WTC11 (cell line): ENCODE results near the gene AGAP1.
A peak's percentile ranks its signal among the peaks of the same experiment; 100 is the strongest.

Experiments used
- CBFB ChIP-seq: sonication (generic); formaldehyde crosslinking; IDR thresholded peaks from 2 replicates; pipeline ENCODE4 v1.8.1; 2022; ENCODE audit warnings: mild to moderate bottlenecking, low read depth, missing genetic modification reagents
- CREM ChIP-seq: sonication (generic); formaldehyde crosslinking; IDR thresholded peaks from 2 replicates; pipeline ENCODE4 v1.8.1; 2022; ENCODE audit warnings: mild to moderate bottlenecking, missing genetic modification reagents, moderate library complexity
- FOXK1 ChIP-seq: sonication (generic); formaldehyde crosslinking; IDR thresholded peaks from 2 replicates; pipeline ENCODE4 v1.8.0; 2022; ENCODE audit warnings: mild to moderate bottlenecking, moderate library complexity, missing genetic modification reagents
- RELA ChIP-seq: sonication (generic); formaldehyde crosslinking; IDR thresholded peaks from 2 replicates; pipeline ENCODE4 v1.8.1; 2022; ENCODE audit warnings: missing genetic modification reagents, mild to moderate bottlenecking, borderline replicate concordance
- TF ChIP-seq, protein P1 (sequence below): fragments of 200-600 bp; IDR thresholded peaks from 2 replicates; pipeline ENCODE4 v1.8.0; 2022; ENCODE audit warnings: antibody characterized with exemption
- TF ChIP-seq, protein P2 (sequence below): sonication (generic); formaldehyde crosslinking; IDR thresholded peaks from 2 replicates; pipeline ENCODE4 v1.8.1; 2023; ENCODE audit warnings: mild to moderate bottlenecking, missing genetic modification reagents

DNA sequence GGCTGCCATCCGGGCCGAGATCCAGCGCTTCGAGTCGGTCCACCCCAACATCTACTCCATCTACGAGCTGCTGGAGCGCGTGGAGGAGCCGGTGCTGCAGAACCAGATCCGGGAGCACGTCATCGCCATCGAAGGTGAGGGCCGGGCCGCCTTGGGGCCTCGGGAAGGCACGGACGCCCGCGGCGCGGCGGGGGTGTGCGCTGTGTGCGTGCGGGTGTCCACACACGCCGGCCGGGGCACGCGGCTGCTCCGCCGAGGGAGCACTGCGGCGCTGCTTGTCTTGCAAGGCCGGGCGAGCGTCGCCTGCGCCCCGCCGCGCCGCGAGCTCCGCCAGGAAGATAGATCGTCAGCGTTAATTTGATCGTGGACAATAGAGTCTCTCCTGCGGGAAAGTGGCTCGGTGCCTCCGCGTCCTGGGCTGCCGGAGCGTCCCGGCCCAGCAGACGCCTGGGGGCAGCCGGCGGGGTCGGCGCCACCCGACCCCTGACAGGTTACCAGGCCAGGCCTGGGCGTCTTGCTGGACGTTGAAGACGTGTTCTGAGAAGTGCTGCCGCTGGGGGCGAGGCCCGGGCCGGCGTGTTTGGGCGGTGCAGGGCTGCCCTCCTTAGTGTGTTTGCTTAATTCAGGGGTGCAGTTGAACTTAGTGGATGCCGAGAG is 1.0 kb downstream of the AGAP1 start:
- TF ChIP-seq, protein P1, sequence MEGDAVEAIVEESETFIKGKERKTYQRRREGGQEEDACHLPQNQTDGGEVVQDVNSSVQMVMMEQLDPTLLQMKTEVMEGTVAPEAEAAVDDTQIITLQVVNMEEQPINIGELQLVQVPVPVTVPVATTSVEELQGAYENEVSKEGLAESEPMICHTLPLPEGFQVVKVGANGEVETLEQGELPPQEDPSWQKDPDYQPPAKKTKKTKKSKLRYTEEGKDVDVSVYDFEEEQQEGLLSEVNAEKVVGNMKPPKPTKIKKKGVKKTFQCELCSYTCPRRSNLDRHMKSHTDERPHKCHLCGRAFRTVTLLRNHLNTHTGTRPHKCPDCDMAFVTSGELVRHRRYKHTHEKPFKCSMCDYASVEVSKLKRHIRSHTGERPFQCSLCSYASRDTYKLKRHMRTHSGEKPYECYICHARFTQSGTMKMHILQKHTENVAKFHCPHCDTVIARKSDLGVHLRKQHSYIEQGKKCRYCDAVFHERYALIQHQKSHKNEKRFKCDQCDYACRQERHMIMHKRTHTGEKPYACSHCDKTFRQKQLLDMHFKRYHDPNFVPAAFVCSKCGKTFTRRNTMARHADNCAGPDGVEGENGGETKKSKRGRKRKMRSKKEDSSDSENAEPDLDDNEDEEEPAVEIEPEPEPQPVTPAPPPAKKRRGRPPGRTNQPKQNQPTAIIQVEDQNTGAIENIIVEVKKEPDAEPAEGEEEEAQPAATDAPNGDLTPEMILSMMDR, result no peak
- TF ChIP-seq, protein P2, sequence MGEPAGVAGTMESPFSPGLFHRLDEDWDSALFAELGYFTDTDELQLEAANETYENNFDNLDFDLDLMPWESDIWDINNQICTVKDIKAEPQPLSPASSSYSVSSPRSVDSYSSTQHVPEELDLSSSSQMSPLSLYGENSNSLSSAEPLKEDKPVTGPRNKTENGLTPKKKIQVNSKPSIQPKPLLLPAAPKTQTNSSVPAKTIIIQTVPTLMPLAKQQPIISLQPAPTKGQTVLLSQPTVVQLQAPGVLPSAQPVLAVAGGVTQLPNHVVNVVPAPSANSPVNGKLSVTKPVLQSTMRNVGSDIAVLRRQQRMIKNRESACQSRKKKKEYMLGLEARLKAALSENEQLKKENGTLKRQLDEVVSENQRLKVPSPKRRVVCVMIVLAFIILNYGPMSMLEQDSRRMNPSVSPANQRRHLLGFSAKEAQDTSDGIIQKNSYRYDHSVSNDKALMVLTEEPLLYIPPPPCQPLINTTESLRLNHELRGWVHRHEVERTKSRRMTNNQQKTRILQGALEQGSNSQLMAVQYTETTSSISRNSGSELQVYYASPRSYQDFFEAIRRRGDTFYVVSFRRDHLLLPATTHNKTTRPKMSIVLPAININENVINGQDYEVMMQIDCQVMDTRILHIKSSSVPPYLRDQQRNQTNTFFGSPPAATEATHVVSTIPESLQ, result no peak
- TF ChIP-seq RELA (CRISPR knock-in tag) (peak; percentile 34; the same call in 1 of the 2 replicates), FOXK1 (CRISPR knock-in tag) (no peak), CREM (CRISPR knock-in tag) (0 out of 2 replicates have a peak, but pooled peaks have one; percentile 10), CBFB (CRISPR knock-in tag) (no peak)
